ENCODE measurements around the gene IDH3G. TPM values are rescaled to one million over a fixed set of nuclear protein-coding genes. Genes with fewer than 3 reads are reported as not detected.

IDH3G gene
- total and polyA plus RNA-seq, 2 donors (not counting 3 experiments of a cell fraction or from before 2014, with no cell fraction given): 57.7 to 116 TPM

GRCh38 chrX:153794897-153795816, 982 bp upstream of the IDH3G start:
- H2AFZ ChIP-seq (ENCODE audit: low read depth, low read length): no peak overlapping the region
- CTCF ChIA-PET: interaction anchor here (1.0 to 1.9 kb wide), 2 partner anchors 128 to 152 kb away, joined by 6 to 13 read pairs; no protein-coding TSS in a partner anchor
- DNase-seq (ENCODE audit: low read depth, low spot score): peak; percentile 5

DNA sequence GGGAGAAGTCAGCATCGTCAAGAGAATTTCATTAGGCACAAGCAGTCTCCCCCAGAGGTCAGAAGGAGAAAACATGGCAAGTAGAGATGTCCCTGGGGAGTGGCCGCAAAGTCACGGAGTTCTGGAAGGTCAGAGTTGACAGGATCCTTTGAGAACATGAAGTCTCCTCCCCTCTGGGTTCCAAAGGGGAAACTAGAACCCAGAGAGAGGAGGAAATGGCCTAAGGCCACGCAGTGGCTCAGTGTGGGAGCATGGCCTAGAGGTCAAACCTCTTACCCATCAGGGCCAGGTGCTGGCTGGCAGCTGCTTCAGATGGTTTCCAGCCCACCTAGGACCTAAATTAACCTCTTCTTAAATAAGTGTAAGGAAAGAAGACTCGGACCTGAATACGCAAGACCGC, 884 bp downstream of the IDH3G start:
- intact Hi-C loops (cut with micrococcal nuclease) (loop anchor here (10.0 kb wide), 1 partner anchor 82 kb away; no protein-coding TSS in a partner anchor), dilution Hi-C loops (cut with MboI; ENCODE audit: extremely low pct_ligation_motif_present, low sequenced_read_pairs) (no loop called here)
- Histone ChIP-seq H3K27me3 (ENCODE audit: control insufficient read depth in 2 of 2, insufficient read depth in 2 of 2, low read length in 2 of 2) (no peaks in the 10 kb centered on the region), H3K27ac (ENCODE audit: insufficient read depth, low read depth, low read length) (peak overlapping the region; percentile 87), H3K9ac (replicated peaks; ENCODE audit: extremely low read depth, insufficient read depth, low read length) (peak overlapping the region; percentile 94), H3K4me1 (ENCODE audit: control insufficient read depth, extremely low read depth, insufficient read depth, low read length) (peaks cover 15% of the 10 kb centered on the region), H3K79me2 (ENCODE audit: control insufficient read depth, insufficient read depth, low read length) (peaks cover 58% of the 10 kb centered on the region), H3K36me3 (ENCODE audit: control insufficient read depth in 2 of 2, extremely low read depth in 1 of 2, insufficient read depth in 2 of 2, low read length in 2 of 2) (peaks cover 0 to 18% of the 10 kb centered on the region in 2 experiments), H3K9me1 (replicated peaks; ENCODE audit: control insufficient read depth, extremely low read depth, insufficient read depth, low read length) (no peaks in the 10 kb centered on the region), H3K4me3 (replicated peaks in 1 of 3; ENCODE audit: insufficient read depth in 1 of 3, low read depth in 1 of 3, low read length in 3 of 3) (peak overlapping the region; percentile 34 to 84 (median 78)), H4K20me1 (replicated peaks; ENCODE audit: control insufficient read depth, extremely low read depth, insufficient read depth, low read length) (no peaks in the 10 kb centered on the region), H3K9me3 (replicated peaks; ENCODE audit: control insufficient read depth, insufficient read depth, low read length) (no peaks in the 10 kb centered on the region), H3K4me2 (ENCODE audit: insufficient read depth, low read length) (peak overlapping the region; percentile 67), H2AFZ (ENCODE audit: low read depth, low read length) (no peak overlapping the region)
- ChIA-PET CTCF (interaction anchor here (1.9 kb wide), 1 partner anchor 154 kb away, joined by 13 read pairs; no protein-coding TSS in a partner anchor), POLR2A (no interaction called here)
- no TSS peak for BruUV-seq (replicated peaks)
- no peak for TF ChIP-seq EZH2 (IDR thresholded peaks at IDR 0.05; ENCODE audit: borderline replicate concordance, low read depth, low read length, severe bottlenecking)
- TF ChIP-seq, protein P1, sequence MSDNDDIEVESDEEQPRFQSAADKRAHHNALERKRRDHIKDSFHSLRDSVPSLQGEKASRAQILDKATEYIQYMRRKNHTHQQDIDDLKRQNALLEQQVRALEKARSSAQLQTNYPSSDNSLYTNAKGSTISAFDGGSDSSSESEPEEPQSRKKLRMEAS (IDR thresholded peaks at IDR 0.05; ENCODE audit: insufficient read depth, insufficient read length): no peak
- no peak for TF ChIP-seq POLR2AphosphoS5 (IDR thresholded peaks at IDR 0.05; ENCODE audit: insufficient read depth, low read depth, low read length)
- no peak for TF ChIP-seq FOS (IDR thresholded peaks at IDR 0.05; ENCODE audit: borderline replicate concordance, insufficient read depth, low read length)
- no peak for TF ChIP-seq GATA2 (IDR thresholded peaks at IDR 0.05; ENCODE audit: insufficient read depth, insufficient read length, low read depth, low read length)
- TF ChIP-seq, protein P2, sequence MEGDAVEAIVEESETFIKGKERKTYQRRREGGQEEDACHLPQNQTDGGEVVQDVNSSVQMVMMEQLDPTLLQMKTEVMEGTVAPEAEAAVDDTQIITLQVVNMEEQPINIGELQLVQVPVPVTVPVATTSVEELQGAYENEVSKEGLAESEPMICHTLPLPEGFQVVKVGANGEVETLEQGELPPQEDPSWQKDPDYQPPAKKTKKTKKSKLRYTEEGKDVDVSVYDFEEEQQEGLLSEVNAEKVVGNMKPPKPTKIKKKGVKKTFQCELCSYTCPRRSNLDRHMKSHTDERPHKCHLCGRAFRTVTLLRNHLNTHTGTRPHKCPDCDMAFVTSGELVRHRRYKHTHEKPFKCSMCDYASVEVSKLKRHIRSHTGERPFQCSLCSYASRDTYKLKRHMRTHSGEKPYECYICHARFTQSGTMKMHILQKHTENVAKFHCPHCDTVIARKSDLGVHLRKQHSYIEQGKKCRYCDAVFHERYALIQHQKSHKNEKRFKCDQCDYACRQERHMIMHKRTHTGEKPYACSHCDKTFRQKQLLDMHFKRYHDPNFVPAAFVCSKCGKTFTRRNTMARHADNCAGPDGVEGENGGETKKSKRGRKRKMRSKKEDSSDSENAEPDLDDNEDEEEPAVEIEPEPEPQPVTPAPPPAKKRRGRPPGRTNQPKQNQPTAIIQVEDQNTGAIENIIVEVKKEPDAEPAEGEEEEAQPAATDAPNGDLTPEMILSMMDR (IDR thresholded peaks at IDR 0.05; ENCODE audit: extremely low read depth in 1 of 2, insufficient read depth in 1 of 2, low read depth in 1 of 2, low read length in 2 of 2): no peak
- TF ChIP-seq JUN (IDR thresholded peaks at IDR 0.05; ENCODE audit: borderline replicate concordance, insufficient read depth, insufficient read length, low read depth): no peak
- FAIRE-seq (no peak), DNase-seq (ENCODE audit: low read depth, low spot score) (no peak)

More at GRCh38 chrX:153794897-153795816, 982 bp upstream of the IDH3G start:
- Histone ChIP-seq H3K27me3 (ENCODE audit: control insufficient read depth in 2 of 2, insufficient read depth in 2 of 2, low read length in 2 of 2) (no peaks in the 10 kb centered on the region), H3K79me2 (ENCODE audit: control insufficient read depth, insufficient read depth, low read length) (peaks cover 58% of the 10 kb centered on the region), H3K9me3 (replicated peaks; ENCODE audit: control insufficient read depth, insufficient read depth, low read length) (no peaks in the 10 kb centered on the region), H3K36me3 (ENCODE audit: control insufficient read depth in 2 of 2, extremely low read depth in 1 of 2, insufficient read depth in 2 of 2, low read length in 2 of 2) (peaks cover 0 to 18% of the 10 kb centered on the region in 2 experiments), H3K9ac (replicated peaks; ENCODE audit: extremely low read depth, insufficient read depth, low read length) (peak overlapping the region; percentile 75), H3K4me1 (ENCODE audit: control insufficient read depth, extremely low read depth, insufficient read depth, low read length) (peaks cover 15% of the 10 kb centered on the region), H3K9me1 (replicated peaks; ENCODE audit: control insufficient read depth, extremely low read depth, insufficient read depth, low read length) (no peaks in the 10 kb centered on the region), H4K20me1 (replicated peaks; ENCODE audit: control insufficient read depth, extremely low read depth, insufficient read depth, low read length) (no peaks in the 10 kb centered on the region), H3K4me3 (replicated peaks in 1 of 3; ENCODE audit: insufficient read depth in 1 of 3, low read depth in 1 of 3, low read length in 3 of 3) (peak overlapping the region; percentile 39 to 75 (median 63)), H3K27ac (ENCODE audit: insufficient read depth, low read depth, low read length) (peak overlapping the region; percentile 50), H3K4me2 (ENCODE audit: insufficient read depth, low read length) (peak overlapping the region; percentile 50)
- TSS peak; percentile 68 for BruUV-seq (replicated peaks)
- TF ChIP-seq MYC (IDR thresholded peaks at IDR 0.05; ENCODE audit: low read depth, low read length): no peak
- TF ChIP-seq POLR2A (IDR thresholded peaks at IDR 0.05; ENCODE audit: low read depth, low read length): no peak
- intact Hi-C loops (cut with micrococcal nuclease) (loop anchor here (2.0 to 10.0 kb wide), 3 partner anchors 30 to 80 kb away; partner anchors contain the start of gene PLXNB3), dilution Hi-C loops (cut with MboI; ENCODE audit: extremely low pct_ligation_motif_present, low sequenced_read_pairs) (no loop called here)
- FAIRE-seq: peak; percentile 38
- POLR2A ChIA-PET: no interaction called here

Data from endothelial cell of umbilical vein (primary cell).